SIG-M5 (cell line): ENCODE results near the gene SSNA1.

Experiments
- DNase-seq: peaks from one replicate; lab custom pipeline; 2025; lab: John Stamatoyannopoulos, UW

Gene SSNA1

DNA sequence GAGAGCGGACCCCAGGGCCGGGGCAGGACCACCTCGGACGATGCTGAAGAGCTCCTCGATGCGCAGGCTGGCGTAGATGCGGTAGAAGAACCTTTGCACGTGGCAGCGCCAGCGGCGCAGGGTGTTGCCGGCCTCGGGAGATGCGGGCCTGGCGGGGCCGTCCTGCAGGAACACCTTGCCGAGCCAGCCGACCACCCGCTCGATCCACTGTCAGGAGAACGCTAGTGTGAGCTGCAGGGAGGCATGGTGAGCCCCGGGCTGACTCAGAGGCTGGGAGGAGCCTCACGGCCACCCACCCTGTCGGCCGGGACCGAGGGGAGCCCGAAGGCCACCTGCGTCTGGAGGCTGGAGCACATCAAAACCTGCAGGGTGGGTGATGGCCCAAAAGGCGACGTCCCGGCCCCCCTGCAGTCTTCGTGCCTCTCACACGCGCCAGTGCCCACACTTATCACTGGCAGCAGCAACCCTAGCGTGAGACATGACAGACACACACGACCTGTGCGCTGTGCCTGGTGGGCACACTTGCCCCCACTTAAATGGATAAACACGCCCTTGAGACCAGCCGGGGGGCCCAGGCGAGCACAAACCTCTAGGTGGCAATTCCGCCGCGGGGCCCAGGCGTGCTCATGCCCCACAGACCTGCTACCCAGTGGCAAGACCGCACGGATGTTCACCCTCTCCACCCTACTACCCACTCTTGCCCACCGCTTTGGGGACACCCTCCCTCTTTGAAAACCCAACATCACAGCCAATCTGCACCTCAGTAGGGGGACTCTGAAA is 3.4 kb upstream of the SSNA1 start:
- DNase-seq, result no peak

DNA sequence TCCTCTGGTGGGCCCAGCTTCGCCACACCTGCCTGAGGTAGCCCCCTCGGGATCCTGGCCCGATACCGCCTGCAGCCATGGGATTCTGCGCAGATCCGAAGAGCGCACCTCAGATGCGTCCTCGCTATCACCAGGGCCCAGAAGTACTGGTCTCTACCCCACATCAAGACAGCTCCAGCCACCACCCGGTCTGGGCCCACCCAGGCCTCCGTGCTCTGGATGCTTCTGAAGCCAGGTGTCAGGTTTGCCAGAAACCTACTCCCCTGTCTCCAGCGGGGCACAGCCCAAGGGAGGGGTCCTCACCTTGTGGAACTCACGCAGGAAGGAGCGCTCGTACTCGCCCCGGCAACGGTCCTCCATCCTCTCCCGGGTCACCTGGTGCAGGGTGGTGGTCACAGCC is 2.6 kb upstream of the SSNA1 start:
- no peak for DNase-seq

DNA sequence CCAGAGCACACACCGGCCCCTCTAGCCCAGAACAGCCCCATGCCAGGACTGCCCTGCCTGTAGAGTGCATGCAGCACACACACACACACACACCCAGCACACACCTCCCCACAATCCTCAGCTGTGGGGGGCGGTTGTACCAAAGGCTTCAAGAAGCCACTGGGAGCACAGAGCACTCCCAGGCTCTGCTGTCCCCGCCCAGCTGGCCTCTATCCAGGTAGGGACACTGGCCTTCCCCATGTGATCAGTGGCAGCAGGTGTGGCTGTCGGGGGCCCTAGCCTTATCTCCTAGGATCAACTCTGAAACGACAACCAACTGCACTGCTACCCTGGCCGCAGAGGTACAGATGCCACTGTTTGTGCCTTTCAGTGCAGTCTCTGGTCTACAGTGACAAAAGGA is 2.1 kb upstream of the SSNA1 start:
- no peak for DNase-seq

DNA sequence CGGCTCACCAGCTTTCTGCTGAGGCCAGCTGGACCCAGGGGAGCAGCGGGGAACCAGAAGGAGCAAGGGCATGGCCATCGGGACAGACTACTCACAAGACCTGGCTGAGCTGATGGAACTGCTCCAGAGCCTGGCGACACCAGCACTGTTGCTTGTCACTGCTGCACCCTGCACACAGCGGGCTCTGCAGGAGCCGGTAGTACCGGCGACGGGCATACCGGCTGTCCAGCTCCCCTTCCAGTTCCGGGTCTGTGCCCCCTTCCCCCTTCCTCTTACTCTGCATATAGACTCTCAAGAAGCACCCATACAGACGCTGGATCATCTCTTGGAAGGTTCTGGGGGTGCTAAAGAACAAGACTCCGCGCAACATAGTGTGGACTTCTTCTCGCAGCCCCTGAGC is 1.1 kb upstream of the SSNA1 start:
- DNase-seq, result no peak

DNA sequence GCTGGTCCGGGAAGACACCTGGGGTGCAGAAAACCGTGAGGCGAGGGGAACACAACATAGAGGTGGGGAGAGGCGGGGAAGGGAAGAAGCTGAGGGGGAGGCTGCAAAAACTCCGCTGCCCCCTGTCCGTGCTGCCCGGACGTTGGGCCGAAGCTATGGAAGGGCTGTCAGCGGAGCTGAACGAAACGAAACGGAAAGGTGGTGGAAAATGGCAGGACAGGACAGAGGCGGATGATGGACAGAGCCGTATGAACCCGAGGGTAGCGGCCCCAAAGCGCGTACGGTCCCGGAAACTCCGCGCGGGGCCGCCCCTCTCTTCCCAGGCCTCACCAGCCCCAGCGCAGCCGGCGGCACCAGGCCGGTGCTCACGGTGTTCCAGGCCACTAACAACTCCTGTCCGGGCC is 388 bp upstream of the SSNA1 start:
- no peak for DNase-seq

DNA sequence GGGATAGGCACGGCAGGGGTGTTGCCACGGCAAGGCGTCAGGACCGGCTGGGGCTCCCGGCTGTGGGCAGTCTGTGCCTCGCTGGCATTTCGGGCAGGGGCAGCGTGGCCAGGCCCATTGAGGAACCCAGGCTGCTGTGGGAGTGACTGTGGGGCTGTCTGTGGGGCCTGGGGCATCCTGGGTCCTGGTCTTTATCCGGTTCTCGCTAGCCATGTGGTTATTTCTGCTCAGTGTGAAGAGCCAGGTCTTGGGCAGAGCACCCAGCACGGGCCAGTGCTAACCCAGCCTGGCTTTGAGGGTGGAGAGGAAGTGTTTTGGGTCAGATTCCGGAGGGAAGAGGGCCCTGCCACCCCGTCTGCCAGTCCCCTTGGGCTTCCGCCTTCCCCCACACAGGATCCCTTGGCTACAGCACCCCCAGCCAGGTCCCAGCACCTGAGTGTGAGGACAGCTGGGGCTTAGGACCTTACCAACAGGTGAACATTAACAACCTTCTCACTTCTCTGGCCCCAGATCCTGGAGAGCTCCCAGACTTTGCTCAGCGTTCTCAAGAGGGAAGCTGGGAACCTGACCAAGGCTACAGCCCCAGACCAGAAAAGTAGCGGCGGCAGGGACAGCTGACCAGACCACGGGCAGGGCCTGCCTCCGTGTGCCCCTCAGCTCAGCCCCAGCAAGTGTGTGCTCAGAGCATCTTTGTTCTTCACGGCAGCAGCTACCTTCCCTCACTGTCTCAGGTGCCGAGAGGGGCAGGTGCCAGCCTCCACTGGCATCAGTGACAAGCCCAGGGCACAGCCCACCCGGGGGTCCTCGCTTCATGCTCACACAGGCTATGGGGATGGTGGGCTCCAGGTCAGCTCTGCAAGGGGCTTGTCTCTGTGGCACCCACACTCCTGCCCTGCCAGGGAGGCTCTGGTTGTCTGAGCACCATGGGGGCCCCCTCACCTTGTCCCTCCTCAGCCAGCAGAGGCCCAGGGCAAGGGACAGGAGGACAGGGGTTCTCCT is 1.1 kb downstream of the SSNA1 start:
- DNase-seq, result no peak

DNA sequence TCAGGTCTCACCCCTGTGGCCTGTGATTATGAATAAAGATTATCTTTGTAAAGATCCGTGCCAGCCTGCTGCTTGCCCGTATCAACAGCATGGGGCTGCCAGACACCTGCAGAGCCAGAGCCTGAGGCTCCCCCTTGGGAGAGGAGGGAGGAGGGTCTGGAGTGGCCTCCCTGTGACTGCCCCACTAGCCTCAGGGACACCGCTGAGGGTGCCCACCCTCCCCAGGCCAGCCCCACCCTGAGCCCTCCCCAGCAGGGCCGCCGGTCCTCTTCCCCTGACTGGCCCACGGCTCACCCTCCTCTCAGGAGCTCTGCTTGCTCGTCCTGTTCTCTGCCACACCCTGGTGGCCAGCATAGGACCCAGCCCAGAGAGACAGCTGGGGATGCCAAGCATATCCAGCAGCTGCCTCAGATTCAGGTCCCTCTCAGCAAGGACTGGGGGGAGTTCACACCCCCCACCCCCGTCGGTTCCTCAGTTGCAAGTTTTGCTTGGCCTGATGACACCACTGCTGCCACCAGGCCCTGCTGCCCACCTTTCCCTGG is 1.9 kb downstream of the SSNA1 start:
- DNase-seq, result no peak

DNA sequence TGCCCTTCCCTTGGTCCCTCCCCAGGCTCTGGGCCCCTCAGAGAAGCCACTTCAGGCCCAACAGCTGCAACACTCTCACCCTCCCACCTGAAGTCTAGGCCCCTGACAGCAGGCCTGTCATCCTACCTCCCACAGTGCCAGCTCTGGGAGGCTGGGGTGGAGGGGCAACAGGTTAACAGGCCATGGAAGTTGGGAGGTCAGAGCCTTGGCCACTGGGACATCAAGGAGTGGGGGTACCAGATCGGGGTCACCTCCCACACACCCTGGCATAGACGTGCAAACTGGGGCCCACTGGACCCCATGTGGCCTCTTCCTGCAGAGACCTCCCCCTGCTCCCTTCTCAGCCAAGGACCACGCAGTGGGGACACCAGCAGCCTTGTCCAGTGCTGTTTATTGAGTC is 2.8 kb downstream of the SSNA1 start:
- DNase-seq, result no peak

DNA sequence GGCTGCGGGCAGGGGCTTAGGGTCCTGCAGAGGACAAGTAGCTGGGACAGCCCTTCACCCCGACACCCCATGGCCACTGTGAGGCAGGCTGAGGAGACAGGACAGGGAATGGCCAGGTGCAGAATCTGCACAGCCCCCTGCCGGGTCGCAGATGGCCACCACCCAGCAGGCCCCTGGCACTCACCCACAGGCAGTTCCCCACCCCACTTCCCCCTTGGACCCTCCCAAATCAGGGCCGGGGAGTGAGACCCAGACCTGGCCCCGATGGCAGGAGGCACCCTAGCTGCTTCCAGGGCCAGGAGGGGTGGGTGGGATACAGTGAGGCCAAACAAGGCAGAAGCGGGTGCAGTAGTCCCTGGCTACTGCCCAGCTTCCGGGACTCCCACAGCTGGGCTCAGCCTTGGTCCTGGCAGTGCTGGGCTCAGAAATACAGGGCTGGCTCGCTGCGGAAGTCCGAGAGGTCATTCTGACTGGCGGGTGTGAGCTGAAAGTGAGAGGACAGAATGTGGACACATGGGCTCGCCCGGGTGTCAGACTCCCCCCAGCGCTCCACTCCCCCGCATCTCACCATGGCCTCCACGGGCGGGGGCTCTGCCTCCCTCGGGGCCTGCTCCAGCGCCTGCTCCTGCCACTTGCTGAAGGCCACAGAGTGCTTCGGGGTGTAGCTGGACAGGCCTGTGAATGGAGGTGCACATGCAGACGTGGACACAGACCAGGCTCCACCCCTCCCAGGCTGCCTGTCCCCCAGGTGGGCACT is 3.4 kb downstream of the SSNA1 start:
- DNase-seq, result no peak

DNA sequence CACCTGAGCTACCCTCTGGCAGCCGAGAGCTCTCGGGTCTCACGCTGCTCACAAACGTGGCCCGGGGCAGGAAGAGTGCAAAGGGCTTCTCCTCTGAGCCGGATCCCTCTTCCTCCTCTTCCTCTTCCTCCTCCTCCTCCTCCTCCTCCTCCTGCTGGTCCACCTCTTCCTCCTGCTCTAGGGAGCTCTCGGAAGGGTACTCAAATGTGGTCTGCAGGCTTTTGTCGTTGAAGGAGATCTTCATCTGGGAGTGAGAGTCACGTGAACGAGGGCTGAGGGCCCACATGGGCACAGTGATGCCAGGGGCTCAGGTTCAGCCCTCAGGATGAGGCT is 3.9 kb downstream of the SSNA1 start:
- no peak for DNase-seq

DNA sequence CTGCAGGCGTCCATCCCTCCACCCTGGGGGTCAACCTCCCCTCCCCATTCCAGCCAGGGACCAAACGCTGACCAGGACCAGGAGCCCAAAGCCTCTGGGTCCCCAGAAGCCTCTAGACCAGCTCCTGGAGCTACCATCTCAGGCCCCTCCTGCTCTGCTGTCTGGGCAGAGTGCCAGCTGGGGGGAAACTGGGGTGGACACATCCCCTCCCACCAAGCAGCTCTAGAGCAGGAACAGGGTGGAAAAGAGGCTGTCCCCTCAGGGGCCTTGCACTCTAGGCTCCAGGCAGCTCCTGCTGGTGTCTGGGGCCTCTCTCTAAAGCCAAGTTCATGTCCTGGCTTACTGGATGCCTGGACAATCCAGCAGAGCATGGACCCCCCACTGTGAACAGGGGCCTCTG is 4.4 kb downstream of the SSNA1 start:
- no peak for DNase-seq

DNA sequence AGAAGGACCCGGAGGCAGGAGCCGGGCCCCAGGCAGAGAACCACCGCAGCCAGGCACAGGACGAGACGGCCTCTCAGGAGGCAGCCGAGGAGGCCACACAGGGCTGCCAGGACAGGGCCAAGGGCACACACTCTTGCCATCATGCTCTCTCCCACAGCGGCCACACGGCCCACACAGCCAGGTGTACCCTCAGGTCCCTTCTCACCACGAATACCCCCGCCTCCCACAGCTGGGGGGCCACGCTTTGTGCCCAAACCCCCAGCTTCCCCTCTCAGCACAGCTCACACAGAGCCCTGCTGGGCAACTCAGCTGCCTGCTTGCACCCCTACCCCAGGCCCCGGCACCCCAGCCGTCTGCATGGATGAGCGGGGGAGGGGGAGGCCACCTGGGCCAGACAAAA is 5.3 kb downstream of the SSNA1 start:
- DNase-seq, result no peak

DNA sequence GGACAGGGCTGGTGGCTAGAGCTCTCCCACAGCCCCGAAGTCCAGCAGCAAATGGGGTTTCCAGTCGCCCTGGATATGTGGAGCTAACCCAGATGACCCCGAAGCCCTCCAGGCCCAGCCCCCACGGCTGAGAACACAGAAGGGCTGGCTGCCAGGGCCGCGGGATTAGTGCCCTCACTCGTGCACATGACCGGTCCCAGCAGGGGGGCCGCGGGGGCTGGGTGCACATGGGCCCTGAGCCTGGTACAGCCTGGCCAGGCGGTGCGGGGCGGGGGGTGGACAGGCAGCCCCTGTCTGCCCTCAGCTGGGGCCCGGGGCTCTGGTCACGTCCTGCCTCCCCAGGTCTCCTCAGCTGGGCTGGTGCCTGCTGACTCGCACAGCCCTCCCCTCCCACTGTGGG is 5.9 kb downstream of the SSNA1 start:
- DNase-seq, result no peak

DNA sequence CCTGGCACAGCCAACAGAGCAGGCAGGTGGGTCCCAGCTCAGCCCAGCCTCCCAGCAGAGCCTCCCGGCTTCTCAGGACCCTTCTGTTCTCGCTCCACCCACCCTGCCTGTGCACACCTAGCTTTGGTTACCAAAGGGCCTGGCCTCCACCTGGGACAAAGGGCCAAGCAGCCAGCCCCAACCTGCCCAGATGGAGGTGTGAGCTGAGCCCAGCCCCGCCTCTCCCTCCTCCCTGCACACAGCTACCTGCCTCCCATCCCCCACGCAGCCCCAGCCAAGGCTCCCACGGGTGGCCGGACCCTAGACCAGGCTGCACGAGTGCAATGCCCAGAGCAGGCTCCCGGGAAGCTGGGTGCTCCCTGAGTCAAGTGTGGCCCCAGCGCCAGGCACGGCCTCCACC is 6.4 kb downstream of the SSNA1 start:
- no peak for DNase-seq

DNA sequence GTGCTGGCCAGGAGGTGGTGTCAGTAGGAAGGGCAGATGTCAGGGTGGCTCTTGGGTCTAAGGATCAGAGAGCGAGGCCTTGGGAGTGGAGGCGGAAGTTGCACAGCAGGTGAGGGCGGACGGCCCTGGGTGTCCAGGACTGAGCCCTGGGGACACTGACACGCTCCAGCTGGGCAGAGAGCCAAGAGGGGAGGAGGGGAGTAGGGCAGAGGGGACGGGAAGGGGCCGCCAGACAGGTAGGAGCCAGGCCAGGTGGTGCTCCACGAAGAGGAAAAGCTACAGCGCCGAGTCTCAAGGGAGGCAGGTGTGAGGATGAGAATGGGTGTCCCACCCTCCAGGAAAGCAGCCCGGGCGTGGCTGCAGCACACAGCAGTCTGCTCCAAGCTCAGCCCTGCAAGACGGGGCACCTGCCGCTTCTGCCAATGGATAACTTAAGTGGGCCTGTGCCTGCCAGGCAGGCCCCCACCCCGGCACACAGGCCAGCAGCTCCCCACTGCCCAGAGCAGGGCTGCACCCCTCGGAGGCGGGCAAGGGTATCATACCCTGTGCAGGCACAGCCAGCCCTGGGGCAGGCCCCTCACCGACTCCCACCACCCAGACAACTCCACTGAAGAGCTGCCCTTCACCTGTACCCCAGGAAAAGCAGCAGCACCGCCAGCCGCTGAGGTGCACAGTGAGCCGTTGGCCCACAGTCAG is 7.2 kb downstream of the SSNA1 start:
- DNase-seq, result no peak

DNA sequence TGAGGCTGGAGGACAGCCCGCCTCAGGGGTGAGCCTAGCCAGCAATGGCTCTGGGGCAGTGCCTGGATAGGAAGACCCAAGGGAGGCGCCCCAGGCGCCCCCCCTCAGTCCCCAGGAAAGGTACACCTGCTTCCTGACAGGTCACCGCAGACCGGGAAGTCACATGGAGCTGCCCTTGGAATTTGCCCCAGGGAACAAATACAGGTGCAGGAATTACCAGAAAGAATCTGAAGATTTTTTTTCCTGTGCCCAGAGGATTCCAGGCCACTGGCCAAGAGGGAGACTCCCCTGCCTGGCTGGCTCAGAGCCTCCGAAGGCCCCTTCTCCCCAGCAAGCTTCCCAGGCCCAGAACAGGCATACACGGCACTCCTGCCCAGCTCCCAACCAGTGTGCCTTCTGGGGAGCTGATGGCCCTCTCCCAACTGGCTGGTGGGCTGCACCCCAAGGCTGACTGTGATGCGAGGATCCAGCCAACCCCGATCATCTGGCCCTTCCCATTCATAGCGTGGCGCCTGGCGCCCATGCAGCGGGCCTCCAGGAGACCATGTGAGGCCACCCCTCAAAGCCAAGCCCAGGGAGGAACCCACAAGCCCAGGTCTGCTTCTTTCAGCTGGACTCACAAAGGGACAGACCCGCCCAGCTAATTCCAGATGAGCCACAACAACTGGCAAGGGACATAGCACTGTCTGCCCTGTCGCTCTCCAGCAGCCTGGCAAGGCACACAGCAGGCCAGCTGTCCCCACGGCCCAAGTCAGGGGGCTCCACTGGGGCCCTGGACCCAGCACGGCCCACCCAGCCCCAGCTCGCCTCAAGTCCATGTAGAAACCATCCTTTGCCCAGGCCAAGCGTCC is 9.8 kb downstream of the SSNA1 start:
- DNase-seq, result no peak

DNA sequence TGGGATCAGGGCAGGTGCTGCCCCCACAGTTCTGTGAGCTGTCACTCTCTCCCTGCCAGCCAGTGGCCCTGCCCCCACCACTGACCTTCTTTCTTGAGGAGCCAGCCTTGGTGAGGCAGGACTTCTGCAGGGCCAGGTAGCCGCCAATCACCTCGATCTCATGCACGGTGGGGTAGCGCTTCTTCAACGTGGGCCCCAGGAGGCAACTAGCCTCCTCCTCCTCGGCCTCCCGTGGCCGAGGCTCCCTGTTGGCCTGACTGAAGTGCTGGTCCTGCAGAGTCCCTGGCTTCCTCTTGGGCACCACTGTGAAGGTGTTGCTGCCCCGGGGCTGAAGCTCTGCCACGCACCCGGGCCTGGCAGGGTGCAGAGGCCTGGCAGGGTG is 10.4 kb downstream of the SSNA1 start:
- DNase-seq, result no peak

DNA sequence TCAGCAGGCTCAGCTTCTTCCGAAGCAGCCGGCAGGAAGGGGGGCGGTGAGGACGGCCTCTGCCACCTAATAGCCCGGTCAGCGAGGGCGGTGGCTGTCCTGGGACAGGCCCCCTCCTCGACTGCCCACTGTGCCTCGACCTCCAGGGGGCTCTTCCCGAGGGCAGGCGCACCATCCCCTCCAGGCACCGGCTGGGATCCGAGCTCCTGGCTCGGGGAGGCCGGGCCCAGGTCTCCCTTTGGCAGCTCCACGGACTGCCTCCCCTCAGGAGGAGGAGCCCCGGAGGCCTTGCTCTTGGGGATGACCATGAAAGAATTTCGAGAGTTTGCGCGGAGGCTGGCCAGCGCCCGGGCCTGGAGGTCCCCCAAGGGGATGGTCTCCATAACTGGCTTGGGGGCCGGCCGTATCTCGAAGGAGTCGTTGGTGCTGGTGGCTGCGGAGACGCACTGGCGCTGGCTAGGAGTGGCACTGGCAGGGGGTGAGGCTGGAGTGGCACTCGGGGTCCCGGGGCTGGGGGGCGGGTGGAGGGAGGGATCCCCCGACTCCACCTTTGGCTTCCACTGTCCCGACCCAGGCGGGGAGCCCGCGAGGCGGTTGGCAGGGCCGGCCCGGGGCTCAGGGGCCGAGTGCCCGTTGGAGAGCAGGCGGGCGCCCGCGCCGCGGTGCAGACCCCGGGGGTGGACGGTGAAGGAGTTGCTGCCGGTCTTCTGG is 11.1 kb downstream of the SSNA1 start:
- no peak for DNase-seq

DNA sequence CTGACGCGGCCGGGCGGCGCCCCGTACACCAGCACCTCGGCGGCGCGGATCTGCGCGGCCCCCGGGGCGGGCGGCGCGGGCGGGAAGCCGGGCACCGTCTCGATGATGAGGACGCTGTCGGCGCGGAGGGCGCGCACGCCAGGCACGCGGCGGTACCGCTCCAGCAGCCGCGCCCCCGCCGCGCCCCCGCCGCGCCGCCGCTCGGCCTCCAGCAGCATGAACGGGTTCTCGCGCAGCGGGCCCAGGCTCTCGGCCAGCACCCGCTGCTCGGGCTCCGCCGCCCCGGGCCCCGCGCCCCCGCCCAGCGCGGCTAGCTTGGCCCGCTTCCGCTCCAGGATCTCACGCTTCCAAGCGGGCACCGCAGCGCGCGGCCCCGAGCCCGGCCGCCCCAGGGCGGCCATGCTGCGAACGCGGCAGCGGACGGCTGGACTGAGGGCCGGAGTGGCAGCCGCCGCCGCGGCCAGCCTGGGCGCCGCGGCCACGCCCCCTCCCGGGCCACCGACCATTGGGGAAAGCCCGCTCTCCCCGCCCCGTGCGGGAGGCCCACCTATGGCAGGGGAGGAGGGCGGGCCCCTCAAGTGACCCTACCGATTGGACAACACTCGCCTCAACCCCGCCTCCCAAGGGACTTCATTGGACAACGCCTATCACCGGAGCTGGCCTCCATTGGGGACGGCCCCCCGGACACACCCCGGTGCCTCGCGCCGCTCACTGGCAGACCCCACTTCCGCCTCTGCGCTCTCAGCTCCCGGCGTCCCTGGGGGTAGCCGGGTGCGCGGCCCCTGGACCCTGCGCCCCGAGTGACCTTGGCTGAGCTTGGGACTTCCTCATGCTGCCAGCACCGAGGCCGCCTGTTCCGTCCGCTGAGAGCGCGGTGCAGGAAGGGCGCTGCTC is 12.1 kb downstream of the SSNA1 start, which contains the start of gene TPRN:
Gene TPRN, minus strand, starts transcription at position 431 of the 894 bp plus-strand sequence. Its CDS starts 30 bp downstream, at position 401.
- peak; percentile 78 for DNase-seq
